Uterus (tissue), 4 donors: Measurements from ENCODE around the gene FAM98B. TPM values are rescaled to one million over a fixed set of nuclear protein-coding genes. Genes with fewer than 3 reads are reported as not detected.

Experiments
- DNase-seq, 2 donors: peaks; one replicate each; pipeline ENCODE4 v3.0.0-alpha.2; 2019 to 2020
- H3K27ac ChIP-seq, 2 donors: fragments of 200-600 bp; sonication (generic); 1 replicate in 1 of 2; 2 replicates in 1 of 2; pipeline ENCODE4 v1.5.1; 2016 to 2018
- H3K27me3 ChIP-seq, 2 donors: fragments of 200-600 bp; sonication (generic); one replicate each; pipeline ENCODE4 v1.5.1; 2018 to 2019; ENCODE audit warnings: control low read depth in 1 of 2
- H3K36me3 ChIP-seq, 2 donors: fragments of 200-600 bp; sonication (generic); one replicate each; pipeline ENCODE4 v1.5.1; 2019; ENCODE audit warnings: control low read depth in 1 of 2
- H3K4me1 ChIP-seq, 2 donors: fragments of 200-600 bp; sonication (generic); one replicate each; pipeline ENCODE4 v1.5.1; 2018 to 2019; ENCODE audit warnings: control low read depth in 1 of 2
- H3K4me3 ChIP-seq, 2 donors: fragments of 200-600 bp; sonication (generic); 1 replicate in 1 of 2; 2 replicates in 1 of 2; pipeline ENCODE4 v1.5.1; 2018 to 2019; ENCODE audit warnings: mild to moderate bottlenecking in 1 of 2
- H3K9me3 ChIP-seq, 2 donors: fragments of 200-600 bp; sonication (generic); one replicate each; pipeline ENCODE4 v1.5.1; 2019; ENCODE audit warnings: control low read depth in 1 of 2
- CTCF ChIP-seq, 4 experiments: fragments of 200-600 bp in 2 of 4; fragments of 450-650 bp in 2 of 4; sonication (generic) in 2 of 4; IDR thresholded peaks; one replicate each; pipeline ENCODE4 v1.5.1; 2016 to 2019; ENCODE audit warnings: antibody characterized with exemption in 4 of 4, mild to moderate bottlenecking in 2 of 4, moderate library complexity in 1 of 4
- POLR2A ChIP-seq, 2 donors: fragments of 450-650 bp; IDR thresholded peaks; one replicate each; pipeline ENCODE4 v1.6.1; 2016; ENCODE audit warnings: antibody characterized with exemption in 2 of 2, mild to moderate bottlenecking in 1 of 2, moderate library complexity in 1 of 2
- intact Hi-C: fragments of 100-400 bp; cut with DNase I; formaldehyde crosslinking; loops from one replicate; pipeline ENCODE4 v1.15.1; 2023; ENCODE audit warnings: low total_unique reads
- total RNA-seq, 4 donors: library from RNA; depleted of rRNA in 3 of 4; stranded (reverse); fragments of >200 nt in 3 of 4; gene quantifications; one replicate each; pipeline versions ENCODE4 v1.1.0 to v1.2.4, GENCODE V29; 2014 to 2023
- donor health status: DM: yes; HTN: yes; CAD: no.

Gene FAM98B
- total RNA-seq, 4 donors from 2014 or later, result 7.4 to 46.0 (median 33.2) TPM

- H3K9me3 ChIP-seq, result no peaks in the 10 kb centered on the region
- intact Hi-C loops, result no loop called here
- no peak for DNase-seq
- no peak overlapping the region for H3K27ac ChIP-seq
- TF ChIP-seq CTCF (IDR thresholded peaks at IDR 0.05) (no peak), POLR2A (IDR thresholded peaks at IDR 0.05) (no peak)
- H3K4me1 ChIP-seq, result no peaks in the 10 kb centered on the region
- H3K27me3 ChIP-seq, result no peaks in the 10 kb centered on the region
- no peaks in the 10 kb centered on the region for H3K36me3 ChIP-seq
- H3K4me3 ChIP-seq, result no peak overlapping the region
Observed at GRCh38 chr15:38522922-38523321, 69.0 kb downstream of the FAM98B start.

- no peaks in the 10 kb centered on the region for H3K4me1 ChIP-seq
- no peak overlapping the region for H3K27ac ChIP-seq
- H3K4me3 ChIP-seq, result no peak overlapping the region
- no peaks in the 10 kb centered on the region for H3K27me3 ChIP-seq
- H3K36me3 ChIP-seq, result no peaks in the 10 kb centered on the region
- TF ChIP-seq CTCF (IDR thresholded peaks at IDR 0.05) (no peak), POLR2A (IDR thresholded peaks at IDR 0.05) (no peak)
- intact Hi-C loops, result no loop called here
- no peaks in the 10 kb centered on the region for H3K9me3 ChIP-seq
- DNase-seq, result no peak
Observed at GRCh38 chr15:38524156-38524555, 70.2 kb downstream of the FAM98B start.

- TF ChIP-seq CTCF (IDR thresholded peaks at IDR 0.05) (no peak), POLR2A (IDR thresholded peaks at IDR 0.05) (no peak)
- intact Hi-C loops, result no loop called here
- no peak overlapping the region for H3K4me3 ChIP-seq
- no peak for DNase-seq
- H3K4me1 ChIP-seq, result no peaks in the 10 kb centered on the region
- H3K9me3 ChIP-seq, result no peaks in the 10 kb centered on the region
- H3K36me3 ChIP-seq, result no peaks in the 10 kb centered on the region
- no peaks in the 10 kb centered on the region for H3K27me3 ChIP-seq
- H3K27ac ChIP-seq, result no peak overlapping the region
Observed at GRCh38 chr15:38525489-38525888, 71.6 kb downstream of the FAM98B start.

GRCh38 chr15:38526158-38526557 is 72.2 kb downstream of the FAM98B start:
- TF ChIP-seq CTCF (IDR thresholded peaks at IDR 0.05), result no peak
- TF ChIP-seq POLR2A (IDR thresholded peaks at IDR 0.05), result no peak
- Histone ChIP-seq H3K36me3 (no peaks in the 10 kb centered on the region), H3K4me3 (no peak overlapping the region), H3K4me1 (no peaks in the 10 kb centered on the region), H3K27me3 (no peaks in the 10 kb centered on the region), H3K27ac (no peak overlapping the region), H3K9me3 (no peaks in the 10 kb centered on the region)
- intact Hi-C loops, result no loop called here
- no peak for DNase-seq

GRCh38 chr15:38528294-38528693 is 74.4 kb downstream of the FAM98B start:
- Histone ChIP-seq H3K9me3 (no peaks in the 10 kb centered on the region), H3K4me1 (no peaks in the 10 kb centered on the region), H3K36me3 (no peaks in the 10 kb centered on the region), H3K4me3 (no peak overlapping the region), H3K27me3 (no peaks in the 10 kb centered on the region), H3K27ac (no peak overlapping the region)
- intact Hi-C loops, result no loop called here
- no peak for DNase-seq
- no peak for TF ChIP-seq POLR2A (IDR thresholded peaks at IDR 0.05)
- TF ChIP-seq CTCF (IDR thresholded peaks at IDR 0.05), result no peak
